PC-3 (cell line): ENCODE results near the gene MPO. TPM values are rescaled to one million over a fixed set of nuclear protein-coding genes. Genes with fewer than 3 reads are reported as not detected.

Experiments used
- ATAC-seq: fragments of 200-7000 bp; cut with Tn5 transposase; 2 replicates; pipeline ENCODE4 v1.9.1; 2020; ENCODE audit warnings: mild to moderate bottlenecking, moderate library complexity
- BruUV-seq: library from RNA; stranded (reverse); fragments of 400-500 nt; replicated peaks from 2 replicates; lab custom pipeline; 2021; lab: Mats Ljungman, UMichigan
- CTCF ChIA-PET: fragments of 300-600 bp; sonication (Branson Sonifier 250); formaldehyde crosslinking; loops from one replicate; lab custom pipeline; 2022; ENCODE audit warnings: antibody characterized with exemption; lab: Charles Lee
- POLR2A ChIA-PET: fragments of 300-600 bp; sonication (Branson Sonifier 250); formaldehyde crosslinking; loops from one replicate; lab custom pipeline; 2022; ENCODE audit warnings: antibody characterized with exemption; ENCODE audit not compliant: unreplicated experiment; lab: Charles Lee
- DNase-seq: peaks from one replicate; pipeline ENCODE4 v3.0.0-alpha.2; 2015
- H2AFZ ChIP-seq: fragments of 300-600 bp; sonication (generic); 2 replicates; pipeline ENCODE4 v1.6.0; 2016; ENCODE audit warnings: antibody characterized with exemption, low read length
- H3F3A ChIP-seq: fragments of 300-600 bp; sonication (generic); one replicate; pipeline ENCODE4 v1.6.0; 2017; ENCODE audit warnings: antibody characterized with exemption, low read length, control low read depth, mild to moderate bottlenecking; ENCODE audit not compliant: unreplicated experiment
- H3K27ac ChIP-seq: fragments of 300-600 bp; sonication (generic); 2 replicates; pipeline ENCODE4 v1.5.1; 2016; ENCODE audit warnings: mild to moderate bottlenecking, low read length
- H3K27me3 ChIP-seq: fragments of 300-600 bp; sonication (generic); 2 replicates; pipeline ENCODE4 v1.6.1; 2016; ENCODE audit warnings: low read length, mixed read lengths
- H3K36me3 ChIP-seq: fragments of 300-600 bp; sonication (generic); 2 replicates; pipeline ENCODE4 v1.6.1; 2016; ENCODE audit warnings: low read depth, mixed run types, low read length, mixed read lengths
- H3K4me1 ChIP-seq: fragments of 300-600 bp; sonication (generic); 2 replicates; pipeline ENCODE4 v1.5.1; 2016; ENCODE audit warnings: low read length; ENCODE audit not compliant: insufficient read depth
- H3K4me2 ChIP-seq: fragments of 300-600 bp; sonication (generic); 2 replicates; pipeline ENCODE4 v1.6.0; 2016; ENCODE audit warnings: low read length
- H3K4me3 ChIP-seq: fragments of 300-600 bp; sonication (generic); 2 replicates; pipeline ENCODE4 v1.5.1; 2016; ENCODE audit warnings: mild to moderate bottlenecking, low read length, mixed read lengths
- H3K79me2 ChIP-seq: fragments of 300-600 bp; sonication (generic); 2 replicates; pipeline ENCODE4 v1.6.1; 2017; ENCODE audit warnings: low read length, mixed read lengths
- H3K9ac ChIP-seq: fragments of 300-600 bp; sonication (generic); 2 replicates; pipeline ENCODE4 v1.6.0; 2016; ENCODE audit warnings: mild to moderate bottlenecking, low read length
- H3K9me2 ChIP-seq: fragments of 300-600 bp; sonication (generic); replicated peaks from 2 replicates; pipeline ENCODE4 v1.6.1; 2016; ENCODE audit warnings: mixed run types, low read length, mixed read lengths
- H3K9me3 ChIP-seq: fragments of 300-600 bp; sonication (generic); 2 replicates; pipeline ENCODE4 v1.6.1; 2016; ENCODE audit warnings: low read length, mixed read lengths
- H4K20me1 ChIP-seq: fragments of 300-600 bp; sonication (generic); 2 replicates; pipeline ENCODE4 v1.6.1; 2016; ENCODE audit warnings: low read length, mixed read lengths
- CTCF ChIP-seq: fragments of 300-600 bp; sonication (generic); conservative IDR thresholded peaks from 2 replicates; pipeline ENCODE4 v1.5.1; 2017; ENCODE audit warnings: antibody characterized with exemption, low read depth, mild to moderate bottlenecking, low read length
- EZH2 ChIP-seq: fragments of 300-600 bp; sonication (generic); IDR thresholded peaks from one replicate; pipeline ENCODE4 v1.6.1; 2017; ENCODE audit warnings: antibody characterized with exemption, mild to moderate bottlenecking, low read length; ENCODE audit not compliant: unreplicated experiment
- EZH2phosphoT487 ChIP-seq: fragments of 300-600 bp; sonication (generic); IDR thresholded peaks from 2 replicates; pipeline ENCODE4 v1.6.1; 2018; ENCODE audit warnings: mild to moderate bottlenecking, antibody characterized with exemption, low read length, borderline replicate concordance
- intact Hi-C: fragments of 100-400 bp; cut with micrococcal nuclease; formaldehyde crosslinking; loops from 2 replicates; pipeline ENCODE4 v1.9.0; 2023
- total RNA-seq: library from RNA; depleted of rRNA; stranded (reverse); fragments of >200 nt; gene quantifications from 2 replicates; pipeline ENCODE4 v1.2.3, GENCODE V29; 2014

MPO gene
- total RNA-seq, 1 experiment from 2014 or later: not detected

- peaks cover 62% of the 10 kb centered on the region for H3K27me3 ChIP-seq
- ATAC-seq: no peak
- no peak overlapping the region for H3K4me2 ChIP-seq
- H3K9ac ChIP-seq: no peak overlapping the region
- no peaks in the 10 kb centered on the region for H3K79me2 ChIP-seq
- no peak overlapping the region for H3K4me3 ChIP-seq
- POLR2A ChIA-PET: no interaction called here
- no peak overlapping the region for H3K27ac ChIP-seq
- no peaks in the 10 kb centered on the region for H4K20me1 ChIP-seq
- DNase-seq: no peak
- H3K36me3 ChIP-seq: no peaks in the 10 kb centered on the region
- H3K9me2 ChIP-seq: no peaks in the 10 kb centered on the region
- no TSS peak for BruUV-seq
- no peak for TF ChIP-seq EZH2
- TF ChIP-seq EZH2phosphoT487: no peak
- no peak for TF ChIP-seq CTCF
- no peaks in the 10 kb centered on the region for H3F3A ChIP-seq
- no peaks in the 10 kb centered on the region for H3K9me3 ChIP-seq
- intact Hi-C loops: no loop called here
- no peaks in the 10 kb centered on the region for H3K4me1 ChIP-seq
- H2AFZ ChIP-seq: no peak overlapping the region
- CTCF ChIA-PET: no interaction called here
Observed at GRCh38 chr17:58267347-58268324, 13.1 kb downstream of the MPO start.

GRCh38 chr17:58265902-58266875 is 14.5 kb downstream of the MPO start:
- peaks cover 71% of the 10 kb centered on the region for H3K27me3 ChIP-seq
- H3K4me3 ChIP-seq: no peak overlapping the region
- intact Hi-C loops: no loop called here
- H3K4me1 ChIP-seq: no peaks in the 10 kb centered on the region
- no peak overlapping the region for H3K9ac ChIP-seq
- no TSS peak for BruUV-seq
- no peaks in the 10 kb centered on the region for H3F3A ChIP-seq
- no peak overlapping the region for H2AFZ ChIP-seq
- no peaks in the 10 kb centered on the region for H3K9me2 ChIP-seq
- ChIA-PET CTCF (no interaction called here), POLR2A (no interaction called here)
- DNase-seq (no peak), ATAC-seq (no peak)
- no peaks in the 10 kb centered on the region for H3K9me3 ChIP-seq
- no peaks in the 10 kb centered on the region for H3K36me3 ChIP-seq
- TF ChIP-seq EZH2phosphoT487 (no peak), EZH2 (no peak)
- no peaks in the 10 kb centered on the region for H4K20me1 ChIP-seq
- H3K4me2 ChIP-seq: no peak overlapping the region
- no peaks in the 10 kb centered on the region for H3K79me2 ChIP-seq
- no peak overlapping the region for H3K27ac ChIP-seq

- TF ChIP-seq EZH2phosphoT487 (no peak), EZH2 (no peak), CTCF (no peak)
- no TSS peak for BruUV-seq
- no peak overlapping the region for H3K9ac ChIP-seq
- CTCF ChIA-PET: no interaction called here
- no peak overlapping the region for H2AFZ ChIP-seq
- POLR2A ChIA-PET: no interaction called here
- no peaks in the 10 kb centered on the region for H3K36me3 ChIP-seq
- H3K27me3 ChIP-seq: peaks cover 80% of the 10 kb centered on the region
- no peaks in the 10 kb centered on the region for H3K79me2 ChIP-seq
- H4K20me1 ChIP-seq: no peaks in the 10 kb centered on the region
- no peaks in the 10 kb centered on the region for H3F3A ChIP-seq
- no peaks in the 10 kb centered on the region for H3K4me1 ChIP-seq
- ATAC-seq: no peak
- H3K4me3 ChIP-seq: no peak overlapping the region
- intact Hi-C loops: no loop called here
- H3K27ac ChIP-seq: no peak overlapping the region
- H3K9me2 ChIP-seq: no peaks in the 10 kb centered on the region
- H3K4me2 ChIP-seq: no peak overlapping the region
- H3K9me3 ChIP-seq: no peaks in the 10 kb centered on the region
- no peak for DNase-seq
Observed at GRCh38 chr17:58265271-58265670, 15.5 kb downstream of the MPO start.
